ENCODE measurements around the gene ADAD2.
A peak's percentile ranks its signal among the peaks of the same experiment; 100 is the strongest.

ADAD2 gene

DNA sequence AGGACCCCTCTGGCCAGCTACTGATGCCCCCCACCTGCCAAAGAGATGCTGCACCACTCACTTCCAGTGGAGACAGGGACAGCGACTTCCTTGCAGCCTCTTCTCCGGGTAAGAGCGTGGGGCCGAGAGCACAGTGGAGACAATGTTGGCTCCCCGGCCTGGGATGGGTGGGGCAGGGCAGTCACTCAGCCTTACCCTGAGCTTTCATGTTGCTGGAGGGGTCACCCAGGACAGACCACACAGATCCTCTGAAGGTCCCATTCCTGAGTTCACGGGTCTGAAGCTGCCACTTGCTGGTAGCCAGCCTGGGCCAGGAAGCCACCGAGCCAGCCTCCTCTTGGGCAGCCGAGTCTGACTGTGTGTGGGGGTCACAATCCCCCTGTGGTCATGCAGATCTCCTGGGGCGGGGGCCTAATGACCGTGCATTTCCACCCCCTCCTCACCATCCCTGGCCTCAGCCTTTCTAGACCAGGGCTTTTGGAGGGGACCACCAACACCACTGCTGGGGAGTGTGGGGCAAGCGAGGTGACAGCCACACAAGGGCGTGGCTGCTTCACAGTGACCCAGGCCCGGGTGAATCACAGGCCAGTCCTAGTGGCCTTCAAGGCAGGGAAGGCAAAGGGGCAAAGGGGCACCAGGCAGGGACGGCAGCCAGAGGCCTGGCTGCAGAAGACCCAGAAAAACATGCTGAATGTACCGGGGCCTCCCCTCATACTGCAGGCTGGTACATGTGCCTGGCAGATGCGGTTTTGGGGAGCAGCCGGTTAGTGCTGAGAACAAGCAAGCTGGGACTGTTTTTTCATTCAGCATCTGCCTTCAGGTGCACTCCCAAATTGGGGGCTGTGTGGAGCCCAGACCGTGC lies 14.5 kb upstream of the ADAD2 start:
- DNase-seq (ENCODE audit: low read depth in 2 of 2), result no peak

DNA sequence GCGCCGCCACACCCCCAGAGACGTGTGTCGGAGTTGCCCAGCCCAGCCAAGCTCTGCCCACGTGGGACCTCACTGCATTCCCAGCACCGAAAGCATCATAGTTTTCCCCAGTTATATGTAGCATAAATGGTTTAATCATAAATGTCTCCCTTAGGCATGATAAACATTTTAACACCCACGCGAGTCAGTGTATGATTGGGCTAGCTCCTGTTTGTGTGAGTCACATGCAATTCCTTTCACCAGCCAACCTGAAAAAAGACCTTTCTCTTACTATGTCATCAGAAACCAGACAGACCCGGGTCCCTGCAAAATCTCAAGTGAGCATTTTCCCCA lies 13.2 kb upstream of the ADAD2 start:
- peak; percentile 20 to 28 for DNase-seq (ENCODE audit: low read depth in 2 of 2)

DNA sequence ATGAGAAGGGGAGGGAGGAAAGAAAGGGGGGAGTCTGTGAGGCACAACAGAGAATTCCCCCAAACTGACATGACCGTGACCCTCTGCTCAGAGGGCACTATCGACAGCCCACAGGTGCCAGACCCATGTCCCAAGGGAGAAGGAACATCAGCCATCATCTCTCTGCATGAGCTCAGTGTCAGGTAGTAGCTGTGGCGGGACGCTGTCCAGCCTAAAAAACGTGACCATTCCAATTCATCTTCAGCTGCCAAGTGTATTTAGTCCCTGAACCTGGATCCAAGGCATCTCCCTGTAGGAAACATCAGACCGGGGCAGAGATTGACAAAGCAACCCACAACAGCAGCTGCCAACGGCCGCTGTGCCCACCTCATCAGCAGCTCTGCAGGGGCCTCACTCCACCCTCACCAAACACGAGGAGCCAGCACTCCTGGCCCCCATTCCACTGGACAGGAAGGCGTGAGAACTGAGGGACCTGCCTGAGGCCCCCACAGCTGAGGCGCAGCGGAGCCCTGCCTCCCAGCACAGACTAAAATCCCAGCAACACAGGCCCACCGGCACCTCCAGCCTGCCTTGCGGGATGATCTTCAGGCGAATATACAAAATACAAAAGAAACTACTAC lies 12.7 kb upstream of the ADAD2 start:
- DNase-seq (ENCODE audit: low read depth in 2 of 2), result no peak

DNA sequence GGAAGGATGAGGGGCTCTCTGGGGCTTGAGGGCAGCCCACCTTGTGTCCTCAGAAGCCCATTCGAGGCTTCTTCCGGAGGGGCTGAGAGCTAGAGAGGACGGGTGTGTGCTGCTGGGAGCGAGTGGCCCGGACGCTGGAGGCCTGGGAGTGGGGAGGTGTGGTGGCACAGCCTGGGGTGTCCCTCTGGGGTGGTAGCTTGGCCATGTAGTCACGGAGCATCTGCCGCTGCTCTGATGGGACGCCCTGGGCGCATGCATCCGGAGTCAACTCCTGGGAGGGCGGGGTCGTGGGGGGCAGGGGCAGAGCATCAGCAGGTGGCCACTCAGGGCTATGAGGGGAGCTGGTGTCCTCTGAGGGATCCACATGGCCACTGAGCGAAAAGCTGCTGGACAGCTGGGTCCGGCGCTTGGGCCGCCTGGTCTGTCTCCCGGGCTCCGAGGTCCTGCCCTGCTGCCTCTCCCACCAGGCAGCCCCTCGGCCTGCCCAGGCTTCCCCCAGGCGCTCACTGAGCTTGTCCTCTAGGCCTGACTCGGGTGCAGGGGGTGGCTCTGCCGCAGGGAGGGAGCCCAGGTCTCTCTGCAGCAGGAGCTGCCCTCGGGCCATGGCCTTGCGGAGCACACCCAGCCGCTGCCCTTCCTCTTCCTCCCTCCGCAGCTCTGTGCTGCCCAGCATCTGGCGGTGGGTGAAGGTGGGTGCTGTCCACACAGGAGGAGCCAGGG lies 11.9 kb upstream of the ADAD2 start:
- DNase-seq (ENCODE audit: low read depth in 2 of 2), result no peak

DNA sequence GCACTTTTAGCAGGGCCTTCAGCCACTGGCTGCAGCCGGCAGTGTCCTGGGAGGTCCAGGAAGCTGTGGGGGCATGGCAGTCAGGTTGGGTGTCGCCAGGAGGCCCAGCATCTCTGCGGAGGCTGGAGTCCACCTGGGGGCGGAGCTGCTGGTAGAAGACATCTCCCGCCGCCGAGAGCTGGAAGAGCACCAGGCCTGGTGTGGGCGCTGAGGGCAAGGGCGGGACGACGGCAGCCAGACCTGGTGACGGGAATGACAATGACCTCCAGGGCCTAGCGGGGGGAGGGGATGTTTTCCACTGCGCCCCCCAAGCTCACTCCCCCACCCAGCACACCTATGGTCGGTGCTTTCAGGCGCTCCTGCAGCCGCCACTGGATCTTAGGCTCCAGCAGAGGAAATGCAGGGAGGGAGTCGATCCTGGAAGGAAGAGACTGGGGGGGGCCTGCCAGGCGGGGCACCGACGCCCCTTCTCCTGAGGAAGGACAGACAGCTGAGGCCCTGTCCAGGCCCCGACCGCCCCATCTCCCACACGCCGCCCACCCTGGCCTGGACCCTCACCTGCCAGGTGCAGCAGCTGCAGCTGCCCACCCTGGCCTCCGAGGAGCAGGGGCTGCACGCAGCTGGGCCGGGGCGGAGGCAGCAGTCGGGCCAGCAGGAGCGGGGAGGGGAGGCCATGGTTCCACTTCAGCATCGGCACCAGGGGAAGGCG lies 11.2 kb upstream of the ADAD2 start:
- DNase-seq (ENCODE audit: low read depth in 2 of 2), result no peak

DNA sequence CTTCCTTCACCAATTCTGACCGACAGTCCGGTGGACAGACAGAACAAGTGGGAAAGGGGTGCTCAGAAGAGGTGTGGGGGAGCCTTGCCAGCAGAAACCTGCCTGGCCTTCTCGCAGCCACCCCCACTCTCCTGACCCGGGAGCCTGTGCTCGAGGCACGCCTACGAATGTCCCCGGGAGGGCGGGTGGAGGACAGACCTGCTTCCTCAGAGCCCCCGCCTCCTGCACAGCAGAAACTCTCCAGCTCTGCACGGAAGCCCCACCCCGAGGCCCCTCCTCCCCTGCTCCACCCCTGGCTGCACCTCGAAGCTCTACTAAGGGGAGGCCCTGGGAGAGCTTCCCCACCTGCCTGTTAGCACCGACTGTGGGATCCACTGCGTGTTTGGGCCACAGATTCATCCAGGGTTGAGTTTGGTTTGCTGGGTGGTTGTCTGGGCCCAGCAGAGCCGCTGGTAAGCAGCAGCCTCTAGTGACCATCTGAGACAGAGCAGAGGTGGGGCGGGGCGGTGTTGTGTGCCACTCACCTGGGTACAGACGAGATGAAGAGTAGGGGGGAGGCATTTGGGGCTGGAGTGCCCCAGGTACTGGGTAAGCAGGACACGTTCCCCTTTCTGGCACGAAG lies 10.3 kb upstream of the ADAD2 start:
- no peak for DNase-seq (ENCODE audit: low read depth in 2 of 2)

DNA sequence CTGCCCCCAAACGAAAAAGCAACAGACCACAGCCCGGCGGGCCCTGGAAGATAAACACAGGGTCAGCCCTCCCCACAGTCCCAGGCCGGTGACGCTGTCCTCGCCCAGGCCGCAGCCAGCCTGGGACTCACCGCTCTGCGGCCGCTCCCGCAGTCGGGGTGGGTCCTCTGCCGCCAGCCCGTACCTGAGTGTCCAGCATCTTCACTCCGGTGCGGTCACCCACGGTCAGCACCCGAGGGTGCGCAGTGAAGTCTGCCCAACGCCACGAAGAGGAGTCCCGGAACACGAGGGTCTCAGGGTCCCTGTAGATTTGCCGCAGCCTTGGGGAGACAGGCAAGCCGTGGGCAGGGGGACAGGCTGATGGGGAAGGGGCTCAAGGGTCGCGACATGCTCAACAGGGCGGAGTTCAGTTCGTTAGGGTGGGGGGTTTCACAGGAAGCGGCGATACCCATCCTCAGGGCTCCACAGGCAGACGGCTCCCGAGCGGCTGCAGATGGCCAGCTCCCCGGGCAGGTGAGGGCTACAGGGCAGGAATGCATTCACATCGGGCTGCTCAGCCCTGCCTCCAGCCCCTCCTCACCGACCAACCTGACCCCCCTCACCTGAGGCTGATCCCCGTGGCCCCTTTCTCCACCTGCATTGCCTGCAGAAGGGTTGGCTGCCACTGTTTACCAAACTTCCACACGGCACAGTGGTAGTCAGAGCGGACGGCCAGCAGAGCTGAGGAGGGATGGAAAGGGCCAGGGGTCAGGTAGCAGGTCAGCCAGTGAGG lies 9.6 kb upstream of the ADAD2 start:
- DNase-seq (ENCODE audit: low read depth in 2 of 2), result no peak

DNA sequence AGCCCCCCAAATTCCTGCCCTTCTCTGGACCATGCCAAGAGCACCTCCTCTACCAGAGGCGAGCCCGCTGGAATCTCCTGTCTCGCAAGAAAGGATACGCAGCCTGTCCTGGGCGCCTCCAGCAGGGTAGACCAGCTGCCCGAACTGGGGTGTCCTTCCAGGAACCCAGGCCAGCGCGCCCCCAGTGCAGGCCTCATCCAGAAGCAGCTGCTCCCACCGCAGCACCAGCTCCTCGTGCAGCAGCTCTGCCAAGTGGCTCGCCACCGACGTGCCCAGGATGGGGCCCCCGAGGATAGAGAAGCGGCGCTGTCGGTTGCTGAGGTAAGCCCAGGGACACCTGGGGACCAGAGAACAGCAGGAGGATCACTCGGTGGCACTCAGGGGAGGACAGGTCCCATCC lies 8.9 kb upstream of the ADAD2 start:
- DNase-seq (ENCODE audit: low read depth in 2 of 2), result no peak

DNA sequence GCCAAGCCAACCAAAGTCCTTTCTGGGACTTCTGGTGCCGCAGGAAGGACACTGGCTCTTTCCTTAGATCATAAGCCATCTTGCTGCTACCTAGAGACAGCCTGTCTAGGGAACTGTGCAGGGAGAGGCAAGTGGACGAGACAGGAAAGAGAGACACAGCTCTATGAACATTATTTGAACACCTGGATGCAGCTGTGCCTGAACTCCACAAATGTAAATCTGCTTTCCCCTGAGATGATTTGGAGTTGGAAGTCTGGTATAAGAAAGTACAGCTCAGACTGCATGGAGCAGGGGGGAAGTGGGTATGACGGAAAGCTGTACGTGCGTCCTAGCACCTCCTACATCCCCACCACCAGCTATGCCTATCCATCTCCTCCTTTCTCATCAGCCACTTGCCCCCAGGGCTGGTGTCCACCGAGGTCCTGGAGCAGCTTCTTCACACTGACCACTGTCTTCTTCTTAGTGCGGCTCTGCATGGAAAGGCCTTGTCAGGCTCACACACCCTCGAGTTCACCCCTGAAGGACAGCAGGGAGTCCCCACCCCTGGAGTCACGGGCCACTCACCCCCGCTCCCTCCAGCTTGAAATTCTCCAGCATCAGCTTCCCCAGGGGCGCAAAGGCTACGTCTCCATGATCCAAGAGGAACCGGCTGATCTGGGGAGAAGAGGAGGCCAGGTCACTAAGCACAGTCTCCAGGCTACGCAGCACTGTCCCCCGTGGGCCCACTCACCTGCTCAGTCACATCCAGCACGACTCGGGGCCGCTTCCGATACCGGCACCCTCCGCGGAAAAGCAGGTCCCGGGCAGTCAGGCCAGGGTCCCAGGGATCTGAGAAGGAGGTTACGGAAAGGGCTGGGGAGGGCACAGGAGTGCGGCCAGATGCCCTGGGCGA lies 8.0 kb upstream of the ADAD2 start:
- DNase-seq (ENCODE audit: low read depth in 2 of 2), result no peak

DNA sequence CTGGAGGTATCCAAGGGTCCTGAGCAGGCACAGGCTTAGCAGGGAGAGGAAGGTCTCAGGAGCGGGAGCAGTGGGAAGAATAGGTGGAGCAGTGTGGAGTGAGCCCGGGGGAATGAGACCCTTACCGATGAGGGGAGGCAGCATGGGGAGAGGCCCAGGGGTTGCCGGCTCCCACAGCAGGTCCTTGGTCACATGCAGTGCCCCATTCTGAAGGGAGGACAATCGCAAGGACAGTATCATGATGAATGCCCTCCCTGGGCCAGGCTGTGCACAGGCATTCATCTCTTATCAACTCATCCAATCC lies 7.4 kb upstream of the ADAD2 start:
- DNase-seq (ENCODE audit: low read depth in 2 of 2), result no peak

DNA sequence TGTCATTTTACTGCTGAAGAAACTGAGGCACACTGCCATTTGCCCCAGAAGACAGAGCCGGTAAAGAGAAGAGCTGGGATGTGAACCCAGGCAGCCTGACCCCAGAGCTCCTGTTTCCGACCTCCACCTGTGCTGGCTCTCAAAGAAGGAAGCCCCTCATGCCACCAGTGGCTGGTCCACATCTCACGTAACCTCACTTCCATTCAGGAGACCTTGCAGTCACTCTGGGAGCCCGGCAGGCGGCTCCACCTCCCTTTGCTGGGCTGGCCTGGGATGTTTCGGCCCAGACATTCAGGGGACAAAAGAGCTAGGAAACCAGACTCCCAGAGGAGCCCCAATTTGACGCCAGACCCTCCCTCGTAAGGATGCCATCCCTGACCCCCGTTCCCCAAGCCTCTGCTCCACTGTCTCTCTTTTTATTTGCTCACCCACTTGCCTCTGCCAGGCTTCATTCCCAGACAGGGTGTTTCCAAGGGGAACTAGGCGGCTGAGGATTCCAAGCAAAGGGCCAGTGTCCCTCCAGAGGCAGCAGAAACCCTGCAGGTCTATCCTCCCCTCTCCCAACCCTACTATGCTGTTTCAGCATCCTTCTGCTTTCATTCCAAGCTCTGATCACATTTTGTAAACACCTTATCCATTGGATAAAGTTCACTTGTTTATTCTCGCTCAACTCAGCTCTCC lies 6.9 kb upstream of the ADAD2 start:
- no peak for DNase-seq (ENCODE audit: low read depth in 2 of 2)

DNA sequence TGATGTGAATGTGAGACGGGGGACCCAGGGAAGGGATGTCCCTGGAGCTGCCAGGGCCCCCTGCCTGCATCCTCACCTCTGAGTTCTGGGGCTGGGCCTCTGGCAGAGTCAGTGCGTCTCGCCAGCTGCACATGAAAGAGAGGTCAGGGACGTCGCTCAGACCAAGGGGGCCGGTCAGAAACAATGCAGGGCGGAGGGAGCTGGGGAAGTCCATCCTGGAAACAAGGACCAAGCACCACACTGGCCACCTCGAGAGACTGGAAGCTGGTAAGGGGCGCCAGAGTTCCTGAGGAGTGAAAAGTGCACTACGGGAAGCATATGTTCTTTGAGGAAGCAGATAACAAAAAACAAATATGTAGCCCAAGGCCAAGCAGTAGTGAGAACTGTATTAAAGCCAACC lies 6.2 kb upstream of the ADAD2 start:
- DNase-seq (ENCODE audit: low read depth in 2 of 2), result no peak

DNA sequence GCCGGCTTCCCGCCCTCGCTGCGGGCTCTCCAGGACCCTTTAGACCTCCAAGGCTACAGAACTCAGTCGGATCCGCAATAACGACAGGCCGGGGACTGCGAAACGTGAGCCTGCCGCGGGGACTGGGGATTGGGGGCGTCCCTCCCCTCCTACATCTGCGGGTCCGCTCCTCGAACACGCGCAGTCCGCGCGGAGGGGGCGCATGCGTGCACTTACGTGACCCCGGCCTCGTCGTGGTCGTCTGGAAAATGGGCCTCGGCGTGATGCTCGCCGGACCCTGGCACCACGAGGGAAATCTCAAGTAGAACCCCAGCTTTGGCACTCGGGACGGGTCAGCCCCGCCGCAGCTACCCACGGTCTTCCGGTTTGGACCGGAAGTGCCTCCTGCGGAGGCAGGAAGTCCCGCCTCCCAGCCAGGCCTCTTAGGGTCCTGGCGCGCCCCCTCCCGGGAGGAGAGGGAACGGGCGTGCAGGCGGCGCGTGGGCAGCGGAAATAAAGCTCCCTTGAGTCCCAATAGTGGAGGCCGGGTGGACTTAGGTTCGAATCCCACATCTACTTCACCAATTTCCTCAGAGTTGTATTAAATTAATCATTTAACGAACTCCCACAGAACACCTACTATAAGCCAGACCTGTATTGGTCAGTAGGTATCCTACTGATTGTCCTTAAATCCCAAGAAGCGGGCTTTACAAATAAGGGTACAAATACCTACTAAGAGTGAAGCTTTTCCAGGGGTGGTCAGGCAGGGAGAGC lies 4.1 kb upstream of the ADAD2 start, which contains the start of gene TAF1C:
Gene TAF1C (minus strand): TSS at position 373 of the 753 bp plus-strand sequence. CDS start 2,069 bp downstream, outside the sequence.
- DNase-seq (ENCODE audit: low read depth in 2 of 2), result peak; percentile 86 to 88

DNA sequence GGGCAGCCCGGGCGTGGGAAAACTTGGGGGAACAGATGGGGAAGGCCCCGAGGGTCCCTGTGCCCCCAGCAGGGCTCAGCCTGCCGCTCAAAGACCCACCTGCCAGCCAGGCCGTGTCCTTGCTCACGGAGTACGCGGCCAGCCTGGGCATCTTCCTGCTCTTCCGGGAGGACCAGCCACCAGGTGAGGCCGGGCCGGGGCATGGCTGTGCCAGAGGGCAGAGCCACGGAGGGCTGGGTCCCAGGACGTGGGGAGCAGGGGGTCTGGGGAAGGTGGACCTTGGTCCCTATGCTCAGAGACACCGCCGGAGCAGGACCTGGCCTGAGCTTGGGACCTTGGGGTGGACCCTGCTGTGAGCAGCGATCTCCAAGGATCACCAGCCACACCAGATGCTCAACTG lies 509 bp downstream of the ADAD2 start:
- no peak for DNase-seq (ENCODE audit: low read depth in 2 of 2)

DNA sequence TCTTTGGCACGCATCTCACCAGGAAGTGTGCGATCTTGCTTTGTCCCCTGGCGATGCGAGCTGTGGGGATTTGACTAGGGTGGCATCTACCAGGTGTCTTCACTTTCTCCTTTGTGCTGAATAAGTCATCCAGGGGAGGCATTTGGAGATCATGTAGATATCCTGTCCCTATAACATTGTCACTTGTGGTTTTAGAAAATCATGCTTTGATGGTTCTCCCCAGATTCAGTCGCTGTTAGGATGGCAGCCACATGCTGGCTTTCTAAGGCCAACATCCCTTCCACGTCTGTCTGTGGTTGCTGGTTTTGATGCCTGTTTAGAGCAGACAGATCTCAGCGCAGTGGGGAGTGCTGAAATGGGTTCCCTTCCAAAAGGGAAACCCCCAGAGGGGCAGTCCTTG lies 2.5 kb downstream of the ADAD2 start:
- DNase-seq (ENCODE audit: low read depth in 2 of 2), result no peak

DNA sequence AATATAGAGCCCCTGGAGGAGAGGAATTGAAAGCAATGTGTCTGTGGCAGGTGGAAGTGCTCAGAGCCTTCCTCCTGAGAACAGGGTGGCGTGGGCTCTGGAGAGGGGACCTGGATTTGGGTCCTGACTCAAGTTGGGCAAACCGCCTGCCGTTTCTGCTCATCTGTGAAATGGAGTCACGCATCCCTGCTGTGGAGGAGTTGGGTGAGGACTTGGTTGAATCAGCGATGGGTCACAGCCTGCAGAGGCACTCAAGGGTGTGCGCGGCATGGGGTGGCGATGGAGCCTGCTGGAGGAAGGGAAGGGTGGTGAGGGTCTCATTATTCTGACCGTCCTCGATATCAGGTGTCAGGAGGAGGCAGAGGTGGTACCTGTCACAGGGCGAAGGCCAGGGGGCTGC lies 3.1 kb downstream of the ADAD2 start:
- no peak for DNase-seq (ENCODE audit: low read depth in 2 of 2)

DNA sequence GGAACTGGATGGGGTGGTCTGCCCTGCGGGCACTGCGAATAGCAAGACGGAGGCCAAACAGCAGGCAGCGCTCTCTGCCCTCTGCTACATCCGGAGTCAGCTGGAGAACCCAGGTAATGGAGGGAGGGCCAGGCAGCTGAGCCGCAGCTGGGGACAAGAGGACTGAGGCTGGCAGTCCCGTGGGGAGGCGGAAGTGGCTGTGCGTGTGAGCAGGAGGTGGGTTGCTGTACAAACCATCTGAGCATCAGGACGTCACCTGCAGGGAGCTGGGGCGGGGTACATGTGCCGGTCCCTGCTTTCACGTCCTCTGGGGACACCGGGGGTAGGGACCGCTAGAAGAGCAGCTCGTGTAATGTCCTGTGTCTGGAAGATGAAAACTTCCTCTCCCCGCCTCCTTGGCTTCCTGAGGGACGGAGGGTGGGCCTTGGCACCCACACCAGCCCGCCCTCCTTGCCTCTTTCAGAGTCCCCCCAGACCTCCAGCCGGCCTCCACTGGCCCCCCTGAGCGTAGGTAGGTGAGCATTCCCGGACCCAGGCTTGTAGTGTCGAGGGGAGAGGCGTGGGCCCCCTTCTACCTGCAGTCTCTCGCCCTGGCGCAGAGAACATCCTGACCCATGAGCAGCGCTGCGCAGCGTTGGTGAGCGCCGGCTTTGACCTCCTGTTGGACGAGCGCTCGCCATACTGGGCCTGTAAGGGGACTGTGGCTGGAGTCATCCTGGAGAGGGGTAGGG lies 3.7 kb downstream of the ADAD2 start:
- no peak for DNase-seq (ENCODE audit: low read depth in 2 of 2)

All from fibroblast of skin of left quadriceps (primary cell).